Naive thymus-derived CD4-positive, alpha-beta T cell (primary cell): ENCODE measurements around the gene MLLT6. TPM values are rescaled to one million over a fixed set of nuclear protein-coding genes. Genes with fewer than 3 reads are reported as not detected.

Experiments used
- ATAC-seq: fragments of 150-1000 bp; cut with Tn5 transposase; 2 replicates; pipeline ENCODE4 v1.10.0; 2021; ENCODE audit warnings: mild to moderate bottlenecking, moderate library complexity
- CTCF ChIA-PET: fragments of 350-600 bp; sonication (Branson Sonifier 250); formaldehyde crosslinking; loops from one replicate; lab custom pipeline; 2021; ENCODE audit warnings: antibody characterized with exemption; lab: Charles Lee
- POLR2A ChIA-PET: fragments of 350-600 bp; sonication (Branson Sonifier 250); formaldehyde crosslinking; loops from one replicate; lab custom pipeline; 2021; ENCODE audit warnings: antibody characterized with exemption, inconsistent platforms; lab: Charles Lee
- DNase-seq, 9 donors: peaks; one replicate each; pipeline versions ENCODE4 v3.0.0 to v3.0.0-alpha.2; 2020 to 2022; ENCODE audit warnings: mixed read lengths in 1 of 9
- H3K27ac ChIP-seq: one replicate; pipeline ENCODE4 v1.7.0; 2013; ENCODE audit warnings: mild to moderate bottlenecking, low read depth, low read length, moderate library complexity
- H3K27me3 ChIP-seq, 2 donors: one replicate each; pipeline ENCODE4 v1.7.0; 2013; ENCODE audit warnings: low read length in 2 of 2, mild to moderate bottlenecking in 2 of 2, moderate library complexity in 2 of 2; ENCODE audit not compliant: control insufficient read depth in 2 of 2, insufficient read depth in 2 of 2
- H3K36me3 ChIP-seq, 3 experiments: 1 replicate in 2 of 3; 2 replicates in 1 of 3; pipeline ENCODE4 v1.7.0; 2013; ENCODE audit warnings: low read length in 3 of 3, mild to moderate bottlenecking in 3 of 3, moderate library complexity in 1 of 3; ENCODE audit not compliant: insufficient read depth in 3 of 3, control insufficient read depth in 2 of 3
- H3K4me1 ChIP-seq, 2 donors: one replicate each; pipeline ENCODE4 v1.7.0; 2013; ENCODE audit warnings: low read length in 2 of 2, mild to moderate bottlenecking in 2 of 2, moderate library complexity in 1 of 2; ENCODE audit not compliant: control insufficient read depth in 2 of 2, insufficient read depth in 2 of 2
- H3K4me3 ChIP-seq: 2 replicates; pipeline ENCODE4 v1.7.0; 2013; ENCODE audit warnings: mild to moderate bottlenecking, low read length
- H3K9me3 ChIP-seq, 3 experiments: 1 replicate in 2 of 3; 2 replicates in 1 of 3; pipeline ENCODE4 v1.7.0; 2013; ENCODE audit warnings: low read length in 3 of 3; ENCODE audit not compliant: control insufficient read depth in 2 of 3
- H3K27ac Mint-ChIP-seq, 9 donors: one replicate each; pipeline ENCODE4 v1.8.0; 2020 to 2022; ENCODE audit warnings: mixed read lengths in 9 of 9, mild to moderate bottlenecking in 8 of 9, moderate library complexity in 5 of 9, inconsistent platforms in 2 of 9
- H3K27me3 Mint-ChIP-seq, 5 donors: one replicate each; pipeline ENCODE4 v1.8.0; 2021 to 2022; ENCODE audit warnings: mixed read lengths in 5 of 5, mild to moderate bottlenecking in 1 of 5
- H3K36me3 Mint-ChIP-seq, 5 donors: one replicate each; pipeline ENCODE4 v1.8.0; 2020 to 2022; ENCODE audit warnings: mixed read lengths in 5 of 5, mild to moderate bottlenecking in 3 of 5, inconsistent platforms in 1 of 5
- H3K4me1 Mint-ChIP-seq, 7 donors: one replicate each; pipeline ENCODE4 v1.8.0; 2020 to 2022; ENCODE audit warnings: mixed read lengths in 7 of 7, mild to moderate bottlenecking in 3 of 7, inconsistent platforms in 1 of 7
- H3K4me3 Mint-ChIP-seq, 10 donors: one replicate each; pipeline ENCODE4 v1.8.0; 2020 to 2022; ENCODE audit warnings: mild to moderate bottlenecking in 10 of 10, mixed read lengths in 10 of 10, moderate library complexity in 6 of 10, inconsistent platforms in 2 of 10
- H3K9me3 Mint-ChIP-seq, 11 donors: one replicate each; pipeline ENCODE4 v1.8.0; 2020 to 2022; ENCODE audit warnings: mixed read lengths in 11 of 11, mild to moderate bottlenecking in 4 of 11, inconsistent platforms in 1 of 11, moderate library complexity in 1 of 11
- intact Hi-C, 2 donors: fragments of 100-400 bp; cut with micrococcal nuclease; formaldehyde crosslinking; loops; one replicate each; pipeline ENCODE4 v1.15.1; 2023
- polyA plus RNA-seq, 2 donors: library from polyadenylated mRNA; unstranded; fragments of 300-500 nt; fragmentation: Illumina TruSeq; gene quantifications; one replicate each; pipeline ENCODE4 v1.2.3, GENCODE V29; 2021
- total RNA-seq, 6 experiments: library from RNA in 5 of 6; stranded (reverse) in 5 of 6; gene quantifications; 1 replicate in 5 of 6; 2 replicates in 1 of 6; pipeline ENCODE4 v1.2.3 and lab custom pipeline; 2021 to 2026

MLLT6 gene
- total and polyA plus RNA-seq, 7 experiments from 2014 or later: 10.2 to 533 (median 353) TPM

DNA sequence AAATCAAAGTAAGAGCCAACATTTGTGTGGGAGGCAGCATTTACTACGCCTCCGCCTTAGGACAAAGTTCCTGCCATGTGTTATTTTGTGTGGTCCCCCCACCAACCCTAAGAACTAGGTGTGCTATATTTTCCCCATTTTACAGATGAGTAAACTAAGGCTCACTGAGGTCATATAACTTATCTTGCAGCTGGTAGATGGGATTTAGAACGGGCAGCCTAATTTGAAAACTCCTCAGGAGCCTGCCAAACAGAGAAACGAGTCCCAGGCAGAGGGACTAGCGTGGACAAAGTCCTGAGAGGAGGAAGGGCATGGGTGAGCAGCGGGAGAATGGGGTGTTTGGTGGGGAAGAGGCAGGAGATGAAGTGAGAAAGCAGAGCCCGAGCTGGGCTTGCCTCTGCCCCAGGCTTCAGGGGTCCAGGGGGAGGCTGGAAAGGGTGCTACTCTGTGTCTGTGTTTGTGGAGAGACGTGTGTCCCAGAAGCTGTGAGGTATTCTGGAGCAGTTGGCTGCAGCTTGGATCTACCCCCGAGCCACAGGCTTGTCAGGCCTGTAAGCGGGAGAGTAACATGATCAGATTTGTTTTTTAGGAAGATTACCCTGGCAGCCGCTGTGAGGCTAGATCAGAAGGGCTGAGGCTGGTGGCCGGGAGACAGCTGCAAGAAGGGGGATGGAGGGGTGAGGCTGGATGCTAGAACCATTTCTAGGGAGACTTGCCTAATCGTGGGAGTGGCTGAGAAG is 5.0 kb downstream of the MLLT6 start:
- CTCF ChIA-PET: interaction anchor here (1.5 to 1.6 kb wide), 2 partner anchors 19 to 25 kb away, joined by 6 to 8 read pairs; no protein-coding TSS in a partner anchor
- ATAC-seq: no peak

DNA sequence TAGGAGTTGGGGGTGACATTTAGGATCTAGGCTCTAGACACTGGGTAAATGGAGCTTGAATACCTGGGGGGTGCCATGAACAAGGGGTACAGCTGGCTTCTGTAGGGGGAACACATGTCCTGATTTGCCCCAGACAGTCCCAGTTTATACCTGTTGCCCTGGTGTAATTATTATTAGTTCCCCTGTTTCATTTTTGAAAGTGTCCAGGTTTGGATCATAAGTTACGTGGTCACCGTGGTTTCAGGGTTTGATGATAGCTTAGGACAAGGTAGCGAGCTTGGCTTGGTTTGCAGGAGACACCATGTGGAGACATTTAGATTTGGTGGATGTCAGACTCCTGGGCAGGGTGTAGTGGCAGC is 5.5 kb downstream of the MLLT6 start:
- Mint-ChIP-seq H3K27ac (peak overlapping the region in 7 of 9 donors; percentile 36 to 77 (median 61)), H3K36me3 (peaks cover 8 to 49% (median 12%) of the 10 kb centered on the region in 5 donors), H3K4me3 (no peak overlapping the region), H3K27me3 (no peaks in the 10 kb centered on the region), H3K9me3 (no peaks in the 10 kb centered on the region), H3K4me1 (peaks cover 41 to 62% (median 49%) of the 10 kb centered on the region in 7 donors)
- POLR2A ChIA-PET: interaction anchor here (0.8 to 14.1 kb wide), 4 partner anchors 10 to 21 kb away, joined by 3 to 317 read pairs (median 8); partner anchors contain the start of gene CISD3
- H3K9me3 ChIP-seq: no peaks in the 10 kb centered on the region
- no peak for ATAC-seq
- DNase-seq: no peak
- CTCF ChIA-PET: interaction anchor here (0.9 to 1.6 kb wide), 3 partner anchors 18 to 24 kb away, joined by 5 to 8 read pairs (median 6); partner anchors contain the start of gene CISD3
- H3K4me3 ChIP-seq: no peak overlapping the region
- H3K4me1 ChIP-seq: peaks cover 15 to 22% of the 10 kb centered on the region in 2 donors
- peak overlapping the region; percentile 18 for H3K27ac ChIP-seq
- intact Hi-C loops: no loop called here
- peaks cover 17 to 84% (median 28%) of the 10 kb centered on the region in 3 experiments for H3K36me3 ChIP-seq
- H3K27me3 ChIP-seq: no peaks in the 10 kb centered on the region

More for the DNA sequence above, 5.0 kb downstream of the MLLT6 start:
- no peaks in the 10 kb centered on the region for H3K27me3 ChIP-seq
- peak overlapping the region; percentile 36 to 85 (median 69) for H3K27ac Mint-ChIP-seq
- peaks cover 41 to 57% (median 49%) of the 10 kb centered on the region in 7 donors for H3K4me1 Mint-ChIP-seq
- H3K4me3 Mint-ChIP-seq: no peak overlapping the region
- H3K27me3 Mint-ChIP-seq: no peaks in the 10 kb centered on the region
- H3K36me3 Mint-ChIP-seq: peaks cover 8 to 46% (median 12%) of the 10 kb centered on the region in 5 donors
- H3K4me3 ChIP-seq: no peak overlapping the region
- no peak for DNase-seq
- H3K36me3 ChIP-seq: peaks cover 17 to 79% (median 28%) of the 10 kb centered on the region in 3 experiments
- H3K27ac ChIP-seq: peak overlapping the region; percentile 18
- POLR2A ChIA-PET: interaction anchor here (0.8 to 14.1 kb wide), 4 partner anchors 10 to 21 kb away, joined by 3 to 317 read pairs (median 8); partner anchors contain the start of gene CISD3
- intact Hi-C loops: no loop called here
- no peaks in the 10 kb centered on the region for H3K9me3 Mint-ChIP-seq
- H3K4me1 ChIP-seq: peaks cover 15 to 22% of the 10 kb centered on the region in 2 donors
- H3K9me3 ChIP-seq: no peaks in the 10 kb centered on the region

DNA sequence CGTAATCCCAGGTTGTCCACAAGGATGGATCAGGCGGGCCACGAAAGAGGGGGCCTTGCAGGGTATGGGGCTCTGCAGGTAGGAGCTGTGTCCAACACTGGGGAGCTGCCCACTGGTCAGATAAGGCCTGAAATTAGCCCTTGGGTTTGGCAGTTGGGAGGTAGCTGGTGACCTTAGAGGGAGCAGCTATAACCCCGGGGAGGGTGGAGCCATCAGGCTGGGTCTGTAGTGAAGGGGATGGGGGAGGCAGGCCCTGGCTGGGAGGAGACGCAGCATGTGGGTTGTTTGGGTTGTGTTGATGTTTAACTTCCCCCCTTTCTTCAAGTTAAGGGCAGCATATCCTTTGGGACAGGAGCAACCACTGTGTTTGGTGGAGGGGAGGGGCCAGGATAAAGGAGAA is 5.9 kb downstream of the MLLT6 start:
- peaks cover 45 to 66% (median 49%) of the 10 kb centered on the region in 7 donors for H3K4me1 Mint-ChIP-seq
- no peaks in the 10 kb centered on the region for H3K27me3 Mint-ChIP-seq
- peaks cover 19 to 88% (median 28%) of the 10 kb centered on the region in 3 experiments for H3K36me3 ChIP-seq
- ChIA-PET POLR2A (interaction anchor here (0.8 to 14.1 kb wide), 3 partner anchors 11 to 20 kb away, joined by 3 to 317 read pairs (median 13); partner anchors contain the start of gene CISD3), CTCF (interaction anchor here (0.9 to 1.6 kb wide), 3 partner anchors 18 to 24 kb away, joined by 5 to 8 read pairs (median 6); partner anchors contain the start of gene CISD3)
- no peak overlapping the region for H3K4me3 ChIP-seq
- no peaks in the 10 kb centered on the region for H3K9me3 Mint-ChIP-seq
- H3K36me3 Mint-ChIP-seq: peaks cover 8 to 53% (median 12%) of the 10 kb centered on the region in 5 donors
- intact Hi-C loops: no loop called here
- no peak overlapping the region for H3K4me3 Mint-ChIP-seq
- H3K4me1 ChIP-seq: peaks cover 15 to 22% of the 10 kb centered on the region in 2 donors
- ATAC-seq (no peak), DNase-seq (no peak)
- no peaks in the 10 kb centered on the region for H3K27me3 ChIP-seq
- H3K27ac ChIP-seq: no peak overlapping the region
- H3K9me3 ChIP-seq: no peaks in the 10 kb centered on the region
- peak overlapping the region in 5 of 9 donors; percentile 28 to 77 (median 58) for H3K27ac Mint-ChIP-seq

DNA sequence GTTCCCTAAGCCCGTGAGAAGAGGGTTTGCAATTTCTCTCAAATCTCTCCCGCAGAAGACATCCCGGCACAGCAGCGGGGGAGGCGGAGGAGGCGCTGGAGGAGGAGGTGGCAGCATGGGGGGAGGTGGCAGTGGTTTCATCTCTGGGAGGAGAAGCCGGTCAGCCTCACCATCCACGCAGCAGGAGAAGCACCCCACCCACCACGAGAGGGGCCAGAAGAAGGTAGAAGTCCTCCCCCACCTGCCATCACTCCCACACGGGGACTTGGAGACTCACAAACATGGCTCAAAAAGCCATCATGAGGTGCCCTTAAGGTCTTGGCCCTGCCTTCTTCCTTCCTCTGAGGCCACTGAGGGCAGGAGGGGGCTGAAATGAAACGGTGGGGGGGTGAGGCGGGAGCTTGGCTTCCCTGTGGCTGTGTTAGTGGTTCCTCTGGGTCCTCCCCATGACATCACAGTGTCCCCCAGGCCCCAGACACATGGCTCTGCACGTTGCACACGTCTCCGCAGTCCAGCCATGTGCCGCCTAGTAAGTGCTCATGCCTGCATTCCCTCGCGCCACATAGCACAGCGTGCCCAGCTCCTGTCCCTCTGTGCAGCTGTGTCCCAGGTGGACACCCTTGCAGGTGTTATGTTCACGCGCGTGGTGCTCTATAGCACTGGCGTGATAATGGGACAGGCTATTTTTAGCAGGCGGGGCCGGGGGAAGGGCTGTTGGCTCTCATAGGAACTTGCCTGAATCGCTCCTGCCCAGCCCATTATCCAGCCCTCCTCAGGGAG is 6.9 kb downstream of the MLLT6 start:
- Mint-ChIP-seq H3K4me1 (peaks cover 42 to 62% (median 53%) of the 10 kb centered on the region in 7 donors), H3K4me3 (no peak overlapping the region), H3K36me3 (peaks cover 8 to 58% (median 15%) of the 10 kb centered on the region in 5 donors), H3K9me3 (no peaks in the 10 kb centered on the region), H3K27ac (peak overlapping the region in 4 of 9 donors; percentile 28 to 69 (median 46)), H3K27me3 (no peaks in the 10 kb centered on the region)
- DNase-seq: no peak
- no peaks in the 10 kb centered on the region for H3K9me3 ChIP-seq
- ATAC-seq: no peak
- intact Hi-C loops: no loop called here
- ChIA-PET POLR2A (interaction anchor here (0.8 to 14.1 kb wide), 3 partner anchors 10 to 19 kb away, joined by 3 to 317 read pairs (median 3); no protein-coding TSS in a partner anchor), CTCF (no interaction called here)
- no peak overlapping the region for H3K27ac ChIP-seq
- H3K27me3 ChIP-seq: no peaks in the 10 kb centered on the region
- H3K36me3 ChIP-seq: peaks cover 29 to 98% (median 37%) of the 10 kb centered on the region in 3 experiments
- peaks cover 13 to 16% of the 10 kb centered on the region in 2 donors for H3K4me1 ChIP-seq
- H3K4me3 ChIP-seq: no peak overlapping the region

DNA sequence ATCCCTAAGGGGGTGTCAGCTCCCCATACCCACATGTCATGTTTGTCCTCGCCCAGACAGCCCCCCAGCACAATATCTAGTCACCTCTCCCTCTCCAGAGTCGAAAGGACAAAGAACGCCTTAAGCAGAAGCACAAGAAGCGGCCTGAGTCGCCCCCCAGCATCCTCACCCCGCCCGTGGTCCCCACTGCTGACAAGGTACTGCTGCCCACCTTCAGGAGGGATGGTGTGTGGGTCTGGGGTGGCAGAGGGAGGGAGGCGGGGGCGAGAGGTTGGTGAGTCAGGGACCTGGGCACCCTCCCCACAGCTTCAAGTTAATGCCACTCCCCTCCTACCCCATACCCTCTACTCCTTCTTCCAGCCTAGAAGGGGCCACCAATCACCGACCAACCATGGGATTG is 7.5 kb downstream of the MLLT6 start:
- no peak overlapping the region for H3K4me3 Mint-ChIP-seq
- Histone ChIP-seq H3K4me3 (no peak overlapping the region), H3K27ac (no peak overlapping the region), H3K36me3 (peaks cover 29 to 100% (median 43%) of the 10 kb centered on the region in 3 experiments), H3K9me3 (no peaks in the 10 kb centered on the region), H3K27me3 (no peaks in the 10 kb centered on the region), H3K4me1 (peaks cover 7 to 10% of the 10 kb centered on the region in 2 donors)
- ChIA-PET CTCF (no interaction called here), POLR2A (interaction anchor here (0.5 to 14.1 kb wide), 5 partner anchors 9 to 1119 kb away, joined by 3 to 317 read pairs (median 3); no protein-coding TSS in a partner anchor)
- H3K27me3 Mint-ChIP-seq: no peaks in the 10 kb centered on the region
- no peaks in the 10 kb centered on the region for H3K9me3 Mint-ChIP-seq
- no peak for ATAC-seq
- H3K36me3 Mint-ChIP-seq: peaks cover 8 to 61% (median 16%) of the 10 kb centered on the region in 5 donors
- peak overlapping the region in 3 of 9 donors; percentile 41 to 69 (median 52) for H3K27ac Mint-ChIP-seq
- DNase-seq: no peak
- H3K4me1 Mint-ChIP-seq: peaks cover 36 to 59% (median 48%) of the 10 kb centered on the region in 7 donors
- intact Hi-C loops: no loop called here
